ENCODE results near the gene LKAAEAR1. TPM values are rescaled to one million over a fixed set of nuclear protein-coding genes. Genes with fewer than 3 reads are reported as not detected.

The LKAAEAR1 gene
- total and polyA plus RNA-seq, 2 of the 13 experiments (the other 11 are each of a cell fraction or from before 2014, with no cell fraction given) = not detected

DNA sequence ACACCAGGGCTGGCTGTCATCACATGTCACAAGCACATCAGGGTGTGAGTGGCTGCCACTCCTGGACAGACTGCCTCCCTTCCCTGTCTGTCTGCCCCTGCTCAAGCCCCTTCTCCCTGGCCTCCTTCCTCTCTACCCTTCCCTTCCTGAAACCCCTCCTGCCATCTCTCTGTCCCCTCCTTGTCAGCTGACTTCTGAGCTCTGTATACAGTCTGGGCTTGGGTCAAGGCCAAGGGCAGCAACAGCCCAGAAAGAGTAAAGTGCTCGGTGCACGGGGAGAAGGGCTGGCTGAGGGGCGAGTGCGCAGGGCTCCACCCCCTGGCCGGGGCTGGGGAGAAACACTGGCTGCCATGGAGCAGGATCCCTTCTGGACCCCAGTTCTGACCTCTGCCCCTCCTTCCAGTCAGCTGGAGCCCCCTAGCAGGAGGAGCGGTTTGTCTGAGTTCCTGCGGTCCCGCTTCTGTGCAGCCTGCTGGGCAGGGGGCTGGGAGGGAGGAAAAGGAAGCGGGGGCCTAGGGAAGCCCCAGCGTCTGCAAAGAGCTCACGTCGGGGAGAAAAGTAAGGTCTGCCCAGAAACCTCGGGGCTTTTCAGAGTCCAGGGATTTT lies 2.0 kb downstream of the LKAAEAR1 start (continued):
- TF ChIP-seq GTF2F1 (IDR thresholded peaks at IDR 0.05; ENCODE audit: low read length) = no peak
- peak; percentile 39; the same call in 1 of the 2 replicates for TF ChIP-seq NR2C2 (CRISPR knock-in tag; IDR thresholded peaks at IDR 0.05; ENCODE audit: borderline replicate concordance)
- TF ChIP-seq MAFG (CRISPR knock-in tag; IDR thresholded peaks at IDR 0.05) = no peak
- TF ChIP-seq, protein P1, sequence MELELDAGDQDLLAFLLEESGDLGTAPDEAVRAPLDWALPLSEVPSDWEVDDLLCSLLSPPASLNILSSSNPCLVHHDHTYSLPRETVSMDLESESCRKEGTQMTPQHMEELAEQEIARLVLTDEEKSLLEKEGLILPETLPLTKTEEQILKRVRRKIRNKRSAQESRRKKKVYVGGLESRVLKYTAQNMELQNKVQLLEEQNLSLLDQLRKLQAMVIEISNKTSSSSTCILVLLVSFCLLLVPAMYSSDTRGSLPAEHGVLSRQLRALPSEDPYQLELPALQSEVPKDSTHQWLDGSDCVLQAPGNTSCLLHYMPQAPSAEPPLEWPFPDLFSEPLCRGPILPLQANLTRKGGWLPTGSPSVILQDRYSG (CRISPR knock-in tag; IDR thresholded peaks at IDR 0.05) = no peak
- TF ChIP-seq, protein P2, sequence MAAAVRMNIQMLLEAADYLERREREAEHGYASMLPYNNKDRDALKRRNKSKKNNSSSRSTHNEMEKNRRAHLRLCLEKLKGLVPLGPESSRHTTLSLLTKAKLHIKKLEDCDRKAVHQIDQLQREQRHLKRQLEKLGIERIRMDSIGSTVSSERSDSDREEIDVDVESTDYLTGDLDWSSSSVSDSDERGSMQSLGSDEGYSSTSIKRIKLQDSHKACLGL (CRISPR knock-in tag; IDR thresholded peaks at IDR 0.05) = no peak
- TF ChIP-seq, protein P3, sequence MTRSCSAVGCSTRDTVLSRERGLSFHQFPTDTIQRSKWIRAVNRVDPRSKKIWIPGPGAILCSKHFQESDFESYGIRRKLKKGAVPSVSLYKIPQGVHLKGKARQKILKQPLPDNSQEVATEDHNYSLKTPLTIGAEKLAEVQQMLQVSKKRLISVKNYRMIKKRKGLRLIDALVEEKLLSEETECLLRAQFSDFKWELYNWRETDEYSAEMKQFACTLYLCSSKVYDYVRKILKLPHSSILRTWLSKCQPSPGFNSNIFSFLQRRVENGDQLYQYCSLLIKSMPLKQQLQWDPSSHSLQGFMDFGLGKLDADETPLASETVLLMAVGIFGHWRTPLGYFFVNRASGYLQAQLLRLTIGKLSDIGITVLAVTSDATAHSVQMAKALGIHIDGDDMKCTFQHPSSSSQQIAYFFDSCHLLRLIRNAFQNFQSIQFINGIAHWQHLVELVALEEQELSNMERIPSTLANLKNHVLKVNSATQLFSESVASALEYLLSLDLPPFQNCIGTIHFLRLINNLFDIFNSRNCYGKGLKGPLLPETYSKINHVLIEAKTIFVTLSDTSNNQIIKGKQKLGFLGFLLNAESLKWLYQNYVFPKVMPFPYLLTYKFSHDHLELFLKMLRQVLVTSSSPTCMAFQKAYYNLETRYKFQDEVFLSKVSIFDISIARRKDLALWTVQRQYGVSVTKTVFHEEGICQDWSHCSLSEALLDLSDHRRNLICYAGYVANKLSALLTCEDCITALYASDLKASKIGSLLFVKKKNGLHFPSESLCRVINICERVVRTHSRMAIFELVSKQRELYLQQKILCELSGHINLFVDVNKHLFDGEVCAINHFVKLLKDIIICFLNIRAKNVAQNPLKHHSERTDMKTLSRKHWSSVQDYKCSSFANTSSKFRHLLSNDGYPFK (CRISPR knock-in tag; IDR thresholded peaks at IDR 0.05; ENCODE audit: borderline replicate concordance) = no peak
- TF ChIP-seq SRF (IDR thresholded peaks at IDR 0.05; ENCODE audit: low read depth, low read length) = no peak
- TF ChIP-seq, protein P4, sequence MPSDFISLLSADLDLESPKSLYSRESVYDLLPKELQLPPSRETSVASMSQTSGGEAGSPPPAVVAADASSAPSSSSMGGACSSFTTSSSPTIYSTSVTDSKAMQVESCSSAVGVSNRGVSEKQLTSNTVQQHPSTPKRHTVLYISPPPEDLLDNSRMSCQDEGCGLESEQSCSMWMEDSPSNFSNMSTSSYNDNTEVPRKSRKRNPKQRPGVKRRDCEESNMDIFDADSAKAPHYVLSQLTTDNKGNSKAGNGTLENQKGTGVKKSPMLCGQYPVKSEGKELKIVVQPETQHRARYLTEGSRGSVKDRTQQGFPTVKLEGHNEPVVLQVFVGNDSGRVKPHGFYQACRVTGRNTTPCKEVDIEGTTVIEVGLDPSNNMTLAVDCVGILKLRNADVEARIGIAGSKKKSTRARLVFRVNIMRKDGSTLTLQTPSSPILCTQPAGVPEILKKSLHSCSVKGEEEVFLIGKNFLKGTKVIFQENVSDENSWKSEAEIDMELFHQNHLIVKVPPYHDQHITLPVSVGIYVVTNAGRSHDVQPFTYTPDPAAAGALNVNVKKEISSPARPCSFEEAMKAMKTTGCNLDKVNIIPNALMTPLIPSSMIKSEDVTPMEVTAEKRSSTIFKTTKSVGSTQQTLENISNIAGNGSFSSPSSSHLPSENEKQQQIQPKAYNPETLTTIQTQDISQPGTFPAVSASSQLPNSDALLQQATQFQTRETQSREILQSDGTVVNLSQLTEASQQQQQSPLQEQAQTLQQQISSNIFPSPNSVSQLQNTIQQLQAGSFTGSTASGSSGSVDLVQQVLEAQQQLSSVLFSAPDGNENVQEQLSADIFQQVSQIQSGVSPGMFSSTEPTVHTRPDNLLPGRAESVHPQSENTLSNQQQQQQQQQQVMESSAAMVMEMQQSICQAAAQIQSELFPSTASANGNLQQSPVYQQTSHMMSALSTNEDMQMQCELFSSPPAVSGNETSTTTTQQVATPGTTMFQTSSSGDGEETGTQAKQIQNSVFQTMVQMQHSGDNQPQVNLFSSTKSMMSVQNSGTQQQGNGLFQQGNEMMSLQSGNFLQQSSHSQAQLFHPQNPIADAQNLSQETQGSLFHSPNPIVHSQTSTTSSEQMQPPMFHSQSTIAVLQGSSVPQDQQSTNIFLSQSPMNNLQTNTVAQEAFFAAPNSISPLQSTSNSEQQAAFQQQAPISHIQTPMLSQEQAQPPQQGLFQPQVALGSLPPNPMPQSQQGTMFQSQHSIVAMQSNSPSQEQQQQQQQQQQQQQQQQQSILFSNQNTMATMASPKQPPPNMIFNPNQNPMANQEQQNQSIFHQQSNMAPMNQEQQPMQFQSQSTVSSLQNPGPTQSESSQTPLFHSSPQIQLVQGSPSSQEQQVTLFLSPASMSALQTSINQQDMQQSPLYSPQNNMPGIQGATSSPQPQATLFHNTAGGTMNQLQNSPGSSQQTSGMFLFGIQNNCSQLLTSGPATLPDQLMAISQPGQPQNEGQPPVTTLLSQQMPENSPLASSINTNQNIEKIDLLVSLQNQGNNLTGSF (CRISPR knock-in tag; IDR thresholded peaks at IDR 0.05) = no peak
- peak; percentile 34; the same call in 1 of the 2 replicates for TF ChIP-seq KLF6 (CRISPR knock-in tag; IDR thresholded peaks at IDR 0.05)
- no peak for TF ChIP-seq HES4 (CRISPR knock-in tag; IDR thresholded peaks at IDR 0.05; ENCODE audit: borderline replicate concordance)
- TF ChIP-seq FOXM1 (CRISPR knock-in tag; IDR thresholded peaks at IDR 0.05) = no peak
- no peak for TF ChIP-seq CHD4 (IDR thresholded peaks at IDR 0.05; ENCODE audit: borderline replicate concordance, low read length)
- TF ChIP-seq ZMYM3 (CRISPR knock-in tag; IDR thresholded peaks at IDR 0.05) = no peak
- TF ChIP-seq, protein P5, sequence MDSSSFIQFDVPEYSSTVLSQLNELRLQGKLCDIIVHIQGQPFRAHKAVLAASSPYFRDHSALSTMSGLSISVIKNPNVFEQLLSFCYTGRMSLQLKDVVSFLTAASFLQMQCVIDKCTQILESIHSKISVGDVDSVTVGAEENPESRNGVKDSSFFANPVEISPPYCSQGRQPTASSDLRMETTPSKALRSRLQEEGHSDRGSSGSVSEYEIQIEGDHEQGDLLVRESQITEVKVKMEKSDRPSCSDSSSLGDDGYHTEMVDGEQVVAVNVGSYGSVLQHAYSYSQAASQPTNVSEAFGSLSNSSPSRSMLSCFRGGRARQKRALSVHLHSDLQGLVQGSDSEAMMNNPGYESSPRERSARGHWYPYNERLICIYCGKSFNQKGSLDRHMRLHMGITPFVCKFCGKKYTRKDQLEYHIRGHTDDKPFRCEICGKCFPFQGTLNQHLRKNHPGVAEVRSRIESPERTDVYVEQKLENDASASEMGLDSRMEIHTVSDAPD (CRISPR knock-in tag; IDR thresholded peaks at IDR 0.05) = no peak
- TF ChIP-seq NFE2L1 (CRISPR knock-in tag; IDR thresholded peaks at IDR 0.05; ENCODE audit: borderline replicate concordance) = no peak; the same call in 1 of the 2 replicates
- TF ChIP-seq ARHGAP35 (CRISPR knock-in tag; IDR thresholded peaks at IDR 0.05; ENCODE audit: borderline replicate concordance) = no peak
- TF ChIP-seq FOXP1 (IDR thresholded peaks at IDR 0.05) = no peak
- peak; percentile 49; the same call in 1 of the 2 replicates for TF ChIP-seq FOXP1 (CRISPR knock-in tag; IDR thresholded peaks at IDR 0.05)

Measured in HepG2 (cell line).